ENCODE data around the gene GAS5. TPM values are rescaled to one million over a fixed set of nuclear protein-coding genes. Genes with fewer than 3 reads are reported as not detected.
A peak's percentile ranks its signal among the peaks of the same experiment; 100 is the strongest.

GAS5 gene
- total RNA-seq, 1 experiment from 2014 or later = 798 TPM

DNA sequence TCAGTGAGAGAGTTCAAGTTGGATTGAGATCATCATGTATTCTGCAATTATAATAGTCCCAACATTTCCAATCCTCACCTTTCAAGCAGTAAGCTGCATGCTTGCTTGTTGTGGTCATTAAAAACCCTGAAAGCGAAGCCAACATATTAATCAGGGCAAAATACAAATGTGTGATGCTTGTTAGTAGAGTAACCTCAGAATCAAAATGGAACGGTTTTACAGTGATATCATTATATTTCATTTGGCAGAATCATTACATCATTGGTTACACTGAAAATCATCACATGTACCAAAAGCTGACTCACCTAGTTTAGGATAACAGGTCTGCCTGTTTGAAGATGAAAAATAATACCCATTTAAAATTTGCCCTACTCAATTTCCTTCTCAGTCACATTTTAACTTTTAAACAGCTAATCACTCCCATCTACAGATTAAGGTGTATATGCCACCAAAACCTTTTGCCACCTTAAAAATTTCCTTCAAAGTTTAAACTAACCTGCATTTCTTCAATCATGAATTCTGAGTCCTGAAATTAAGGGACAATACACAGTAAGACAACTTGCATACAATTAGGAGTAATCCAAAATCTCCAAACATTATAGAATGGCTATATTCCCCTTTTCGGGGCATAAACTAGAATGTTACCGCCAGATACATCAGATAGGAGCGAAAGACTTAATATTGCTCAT is 3.5 kb downstream of the GAS5 start:
- ChIA-PET POLR2A (interaction anchor here (0.7 to 1.8 kb wide), 2 partner anchors 10 to 13 kb away, joined by 3 to 4 read pairs; no protein-coding TSS in a partner anchor), CTCF (no interaction called here), RAD21 (ENCODE audit: low non-redundant PET in 1 of 2, low total read pairs in 2 of 2, uncharacterized antibody in 2 of 2, unreplicated experiment in 2 of 2) (no interaction called here)
- no peaks in the 10 kb centered on the region for H3K9me3 ChIP-seq (ENCODE audit: control insufficient read depth in 1 of 2, insufficient read depth in 1 of 2, low read depth in 1 of 2, low read length in 2 of 2)
- peaks cover 38% of the 10 kb centered on the region for H3K79me2 ChIP-seq (ENCODE audit: insufficient read depth, low read length)
- no peaks in the 10 kb centered on the region for H3K27me3 ChIP-seq (ENCODE audit: insufficient read depth, low read length)
- H3K9ac ChIP-seq (ENCODE audit: low read length) = no peak overlapping the region
- no peak for DNase-seq (ENCODE audit: low read depth, low spot score)
- BruUV-seq (replicated peaks) = no TSS peak
- 0 out of 2 replicates have a peak overlapping the region, but pooled peaks have one; percentile 0 for H3K4me2 ChIP-seq (ENCODE audit: low read length)
- peak overlapping the region; percentile 91 for H3K27ac ChIP-seq (ENCODE audit: low read depth, low read length)
- H3K4me3 ChIP-seq (replicated peaks in 1 of 2; ENCODE audit: low read depth in 1 of 2, low read length in 2 of 2) = no peak overlapping the region
- peaks cover 39% of the 10 kb centered on the region; the same call in 1 of the 2 replicates for H4K20me1 ChIP-seq (ENCODE audit: insufficient read depth)
- TF ChIP-seq TCF7L2 (IDR thresholded peaks at IDR 0.05; ENCODE audit: borderline replicate concordance, extremely low read depth, insufficient read depth, insufficient read length) (no peak), CEBPB (IDR thresholded peaks at IDR 0.05; ENCODE audit: low read depth) (no peak), ZNF274 (IDR thresholded peaks at IDR 0.05; ENCODE audit: low read depth, low read length) (no peak), POLR2AphosphoS5 (IDR thresholded peaks at IDR 0.05; ENCODE audit: low read depth, low read length) (peak; percentile 20; the same call in 1 of the 2 replicates)
- no peak overlapping the region for H2AFZ ChIP-seq (ENCODE audit: low read depth, low read length, poor library complexity, severe bottlenecking)
- peaks cover 33 to 43% of the 10 kb centered on the region in 2 experiments for H3K36me3 ChIP-seq (ENCODE audit: control insufficient read depth in 1 of 2, insufficient read depth in 2 of 2, low read length in 2 of 2)
- intact Hi-C loops (cut with micrococcal nuclease) = loop anchor here (10.0 kb wide), 1 partner anchor 350 kb away; no protein-coding TSS in a partner anchor
- no peak for ATAC-seq
- H3K4me1 ChIP-seq (ENCODE audit: control insufficient read depth in 1 of 2, insufficient read depth in 2 of 2, low read length in 2 of 2) = peaks cover 7 to 40% of the 10 kb centered on the region in 2 experiments; a peak in 3 of 4 replicates
- H3K9me2 ChIP-seq (ENCODE audit: insufficient read depth) = no peaks in the 10 kb centered on the region

DNA sequence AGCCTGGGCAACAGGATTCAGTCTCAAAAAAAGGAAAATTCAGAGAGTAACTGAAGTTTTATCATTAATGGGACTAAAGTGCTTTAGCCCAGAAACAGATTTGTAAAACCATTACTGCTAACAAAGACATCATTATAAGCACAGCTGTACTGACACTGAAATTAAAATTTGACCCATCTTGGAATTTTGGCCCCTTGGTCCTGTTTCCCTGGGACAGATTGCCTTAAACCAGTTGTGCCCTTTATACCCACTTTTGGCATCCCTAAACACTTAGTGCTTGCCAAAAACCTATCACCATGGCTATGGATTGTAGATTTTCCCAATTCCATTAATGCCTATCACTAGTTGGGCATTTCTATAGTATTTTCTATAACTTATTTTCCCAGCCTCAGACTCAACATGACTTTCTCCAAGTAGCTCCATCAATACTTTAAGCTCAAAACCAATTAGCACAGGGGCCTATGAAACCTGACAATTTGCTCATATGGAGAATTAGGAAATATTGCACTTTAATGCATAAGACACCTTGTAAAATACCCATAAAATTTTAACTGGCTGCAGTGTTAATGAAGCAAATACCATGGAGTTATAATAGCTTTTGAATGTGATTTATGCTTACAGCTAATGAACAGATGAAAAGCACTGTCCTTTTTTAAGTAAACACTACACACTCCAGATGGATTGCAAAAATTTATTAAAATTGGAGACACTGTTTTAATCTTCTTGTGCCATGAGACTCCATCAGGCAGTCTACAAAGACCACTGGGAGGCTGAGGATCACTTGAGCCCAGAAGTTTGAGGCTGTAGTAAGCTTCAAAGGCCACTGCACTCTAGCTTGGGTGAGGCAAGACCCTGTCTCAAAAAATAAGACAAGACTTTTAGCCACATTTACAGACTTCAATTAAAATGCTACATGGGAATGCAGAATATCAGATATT is 4.3 kb downstream of the GAS5 start:
- RAD21 ChIA-PET (ENCODE audit: low non-redundant PET in 1 of 2, low total read pairs in 2 of 2, uncharacterized antibody in 2 of 2, unreplicated experiment in 2 of 2) = no interaction called here
- ATAC-seq (no peak), DNase-seq (ENCODE audit: low read depth, low spot score) (no peak)
- BruUV-seq (replicated peaks) = no TSS peak
- H4K20me1 ChIP-seq (ENCODE audit: insufficient read depth) = peaks cover 39% of the 10 kb centered on the region; the same call in 1 of the 2 replicates
- no peak overlapping the region for H2AFZ ChIP-seq (ENCODE audit: low read depth, low read length, poor library complexity, severe bottlenecking)
- peak overlapping the region; percentile 91 for H3K27ac ChIP-seq (ENCODE audit: low read depth, low read length)
- H3K9ac ChIP-seq (ENCODE audit: low read length) = no peak overlapping the region
- no peak overlapping the region for H3K4me2 ChIP-seq (ENCODE audit: low read length)
- H3K36me3 ChIP-seq (ENCODE audit: control insufficient read depth in 1 of 2, insufficient read depth in 2 of 2, low read length in 2 of 2) = peaks cover 33 to 43% of the 10 kb centered on the region in 2 experiments
- no peaks in the 10 kb centered on the region for H3K27me3 ChIP-seq (ENCODE audit: insufficient read depth, low read length)
- peaks cover 5 to 33% of the 10 kb centered on the region in 2 experiments; a peak in 3 of 4 replicates for H3K4me1 ChIP-seq (ENCODE audit: control insufficient read depth in 1 of 2, insufficient read depth in 2 of 2, low read length in 2 of 2)
- POLR2A ChIA-PET = interaction anchor here (0.6 to 1.8 kb wide), 3 partner anchors 12 to 433 kb away, joined by 4 to 7 read pairs (median 4); no protein-coding TSS in a partner anchor
- intact Hi-C loops (cut with micrococcal nuclease) = loop anchor here (2.0 to 10.0 kb wide), 2 partner anchors 351 to 433 kb away; no protein-coding TSS in a partner anchor
- H3K9me2 ChIP-seq (ENCODE audit: insufficient read depth) = no peaks in the 10 kb centered on the region
- no peaks in the 10 kb centered on the region for H3K9me3 ChIP-seq (ENCODE audit: control insufficient read depth in 1 of 2, insufficient read depth in 1 of 2, low read depth in 1 of 2, low read length in 2 of 2)
- no peak overlapping the region for H3K4me3 ChIP-seq (replicated peaks in 1 of 2; ENCODE audit: low read depth in 1 of 2, low read length in 2 of 2)
- CTCF ChIA-PET = no interaction called here
- H3K79me2 ChIP-seq (ENCODE audit: insufficient read depth, low read length) = peaks cover 38% of the 10 kb centered on the region
- TF ChIP-seq SP1 (IDR thresholded peaks at IDR 0.05; ENCODE audit: low read depth) (no peak), ZNF274 (IDR thresholded peaks at IDR 0.05; ENCODE audit: low read depth, low read length) (no peak), EGR1 (IDR thresholded peaks at IDR 0.05; ENCODE audit: low read depth) (peak; percentile 32; the same call in 1 of the 2 replicates), TCF7L2 (IDR thresholded peaks at IDR 0.05; ENCODE audit: borderline replicate concordance, extremely low read depth, insufficient read depth, insufficient read length) (no peak), JUND (IDR thresholded peaks at IDR 0.05) (0 out of 2 replicates have a peak, but pooled peaks have one; percentile 28), EZH2 (IDR thresholded peaks at IDR 0.05) (no peak), POLR2A (IDR thresholded peaks at IDR 0.05; ENCODE audit: borderline replicate concordance, extremely low read depth, insufficient read depth, insufficient read length) (peak; percentile 49), FOSL1 (IDR thresholded peaks at IDR 0.05; ENCODE audit: low read depth) (no peak), RAD21 (IDR thresholded peaks at IDR 0.05; ENCODE audit: low read depth) (no peak)
- TF ChIP-seq, protein P1, sequence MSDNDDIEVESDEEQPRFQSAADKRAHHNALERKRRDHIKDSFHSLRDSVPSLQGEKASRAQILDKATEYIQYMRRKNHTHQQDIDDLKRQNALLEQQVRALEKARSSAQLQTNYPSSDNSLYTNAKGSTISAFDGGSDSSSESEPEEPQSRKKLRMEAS (IDR thresholded peaks at IDR 0.05) = 0 out of 2 replicates have a peak, but pooled peaks have one; percentile 7
- TF ChIP-seq, protein P2, sequence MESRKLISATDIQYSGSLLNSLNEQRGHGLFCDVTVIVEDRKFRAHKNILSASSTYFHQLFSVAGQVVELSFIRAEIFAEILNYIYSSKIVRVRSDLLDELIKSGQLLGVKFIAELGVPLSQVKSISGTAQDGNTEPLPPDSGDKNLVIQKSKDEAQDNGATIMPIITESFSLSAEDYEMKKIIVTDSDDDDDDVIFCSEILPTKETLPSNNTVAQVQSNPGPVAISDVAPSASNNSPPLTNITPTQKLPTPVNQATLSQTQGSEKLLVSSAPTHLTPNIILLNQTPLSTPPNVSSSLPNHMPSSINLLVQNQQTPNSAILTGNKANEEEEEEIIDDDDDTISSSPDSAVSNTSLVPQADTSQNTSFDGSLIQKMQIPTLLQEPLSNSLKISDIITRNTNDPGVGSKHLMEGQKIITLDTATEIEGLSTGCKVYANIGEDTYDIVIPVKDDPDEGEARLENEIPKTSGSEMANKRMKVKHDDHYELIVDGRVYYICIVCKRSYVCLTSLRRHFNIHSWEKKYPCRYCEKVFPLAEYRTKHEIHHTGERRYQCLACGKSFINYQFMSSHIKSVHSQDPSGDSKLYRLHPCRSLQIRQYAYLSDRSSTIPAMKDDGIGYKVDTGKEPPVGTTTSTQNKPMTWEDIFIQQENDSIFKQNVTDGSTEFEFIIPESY (IDR thresholded peaks at IDR 0.05; ENCODE audit: extremely low read depth, insufficient replicate concordance, low read length) = no peak

All from HCT116 (cell line).